GM15510 (cell line): ENCODE data around the gene SHROOM4.

Source experiments
- POLR2A ChIP-seq: IDR thresholded peaks from 3 replicates; pipeline ENCODE4 v1.6.1; 2011; ENCODE audit warnings: borderline replicate concordance; ENCODE audit not compliant: insufficient read length; ENCODE audit errors: extremely low read depth

The SHROOM4 gene

GRCh38 chrX:50618788-50619558 lies 195.0 kb downstream of the SHROOM4 start:
- no peak for TF ChIP-seq POLR2A

- no peak for TF ChIP-seq POLR2A
These were observed 196.8 kb downstream of the SHROOM4 start for GRCh38 chrX:50617183-50617582.

- TF ChIP-seq POLR2A, result no peak
These were observed 198.3 kb downstream of the SHROOM4 start for GRCh38 chrX:50615570-50616158.

- no peak for TF ChIP-seq POLR2A
These were observed 199.5 kb downstream of the SHROOM4 start for GRCh38 chrX:50614460-50614859.

- no peak for TF ChIP-seq POLR2A
These were observed 200.1 kb downstream of the SHROOM4 start for GRCh38 chrX:50613846-50614245.

- no peak for TF ChIP-seq POLR2A
These were observed 204.2 kb downstream of the SHROOM4 start for GRCh38 chrX:50609796-50610195.

- TF ChIP-seq POLR2A, result no peak
These were observed 207.6 kb downstream of the SHROOM4 start for GRCh38 chrX:50606300-50606950.

- no peak for TF ChIP-seq POLR2A
These were observed 217.9 kb downstream of the SHROOM4 start for GRCh38 chrX:50596056-50596455.

GRCh38 chrX:50594788-50595187 lies 219.2 kb downstream of the SHROOM4 start:
- no peak for TF ChIP-seq POLR2A

GRCh38 chrX:50586980-50587379 lies 227.0 kb downstream of the SHROOM4 start:
- no peak for TF ChIP-seq POLR2A

GRCh38 chrX:50586407-50586806 lies 227.6 kb downstream of the SHROOM4 start:
- no peak for TF ChIP-seq POLR2A

GRCh38 chrX:50581405-50581804 lies 232.6 kb downstream of the SHROOM4 start:
- no peak for TF ChIP-seq POLR2A

- no peak for TF ChIP-seq POLR2A
These were observed 234.0 kb downstream of the SHROOM4 start for GRCh38 chrX:50579955-50580354.

- no peak for TF ChIP-seq POLR2A
These were observed 236.7 kb downstream of the SHROOM4 start for GRCh38 chrX:50577326-50577725.

- TF ChIP-seq POLR2A, result no peak
These were observed 246.4 kb downstream of the SHROOM4 start for GRCh38 chrX:50567636-50568035.

- TF ChIP-seq POLR2A, result no peak
These were observed 248.3 kb downstream of the SHROOM4 start for GRCh38 chrX:50565718-50566117.
